Colon (tissue), 2 donors: Measurements from ENCODE around the gene ERN1.
"Not testable (repeated sequence)": the region's sequence is repeated elsewhere in the genome, so short reads cannot be mapped to it uniquely, and the experiment has no call there.

Experiments
- FAIRE-seq: peaks from 2 replicates; lab custom pipeline; 2012; peaks lifted over from hg19 to GRCh38; lab: Jason Lieb, UNC
- donor health status: control.
- donor health status: control.

Gene ERN1

GRCh38 chr17:64024781-64025731 is 104.9 kb downstream of the ERN1 start:
- no peak for FAIRE-seq

- no peak for FAIRE-seq
Measured at GRCh38 chr17:64024215-64024654, 105.7 kb downstream of the ERN1 start.

GRCh38 chr17:64022611-64023063 is 107.3 kb downstream of the ERN1 start:
- FAIRE-seq: no peak

GRCh38 chr17:64020056-64020766 is 109.7 kb downstream of the ERN1 start, which contains the start of gene ICAM2:
Gene ICAM2, minus strand, starts transcription at chr17:64020633. Its CDS starts 13,942 bp downstream, at chr17:64006691.
- no peak for FAIRE-seq

GRCh38 chr17:64019551-64019961 is 110.4 kb downstream of the ERN1 start:
- FAIRE-seq: not testable (repeated sequence)

GRCh38 chr17:64017381-64017980 is 112.5 kb downstream of the ERN1 start:
- FAIRE-seq: no peak

- FAIRE-seq: no peak
Measured at GRCh38 chr17:64016974-64017373, 113.0 kb downstream of the ERN1 start.

- no peak for FAIRE-seq
Measured at GRCh38 chr17:64016231-64016784, 113.6 kb downstream of the ERN1 start.

- no peak for FAIRE-seq
Measured at GRCh38 chr17:64015447-64015846, 114.5 kb downstream of the ERN1 start.

- FAIRE-seq: no peak
Measured at GRCh38 chr17:64009571-64010402, 120.2 kb downstream of the ERN1 start.

GRCh38 chr17:64008830-64009229 is 121.1 kb downstream of the ERN1 start:
- no peak for FAIRE-seq

- FAIRE-seq: no peak
Measured at GRCh38 chr17:64008346-64008745, 121.6 kb downstream of the ERN1 start.

GRCh38 chr17:64007838-64008282 is 122.1 kb downstream of the ERN1 start:
- FAIRE-seq: no peak

- not testable (repeated sequence) for FAIRE-seq
Measured at GRCh38 chr17:64007089-64007837, 122.7 kb downstream of the ERN1 start.

- no peak for FAIRE-seq
Measured at GRCh38 chr17:64006361-64007088, 123.4 kb downstream of the ERN1 start.

GRCh38 chr17:64005734-64006167 is 124.2 kb downstream of the ERN1 start:
- FAIRE-seq: no peak

GRCh38 chr17:64004903-64005733 is 124.8 kb downstream of the ERN1 start:
- FAIRE-seq: no peak

- FAIRE-seq: no peak
Measured at GRCh38 chr17:64004218-64004770, 125.7 kb downstream of the ERN1 start.
